HG03442 (cell line): ENCODE data around the gene CNKSR3.
"Not testable (repeated sequence)": the region's sequence is repeated elsewhere in the genome, so short reads cannot be mapped to it uniquely, and the experiment has no call there.

Source experiments
- ATAC-seq: cut with Tn5 transposase; IDR thresholded peaks from one replicate; pipeline ENCODE4 v1.9.1; 2021; ENCODE audit warnings: mild to moderate bottlenecking, moderate library complexity; ENCODE audit not compliant: unreplicated experiment

The CNKSR3 gene

GRCh38 chr6:154529957-154530356 is 19.5 kb upstream of the CNKSR3 start:
- no peak for ATAC-seq

- ATAC-seq = no peak
Measured at GRCh38 chr6:154528310-154528915, 17.9 kb upstream of the CNKSR3 start.

- ATAC-seq = no peak
Measured at GRCh38 chr6:154526996-154527395, 16.5 kb upstream of the CNKSR3 start.

- ATAC-seq = no peak
Measured at GRCh38 chr6:154522576-154522975, 12.1 kb upstream of the CNKSR3 start.

GRCh38 chr6:154521412-154521811 is 10.9 kb upstream of the CNKSR3 start:
- ATAC-seq = no peak

GRCh38 chr6:154520280-154520679 is 9.8 kb upstream of the CNKSR3 start:
- ATAC-seq = no peak

- ATAC-seq = no peak
Measured at GRCh38 chr6:154518396-154518795, 7.9 kb upstream of the CNKSR3 start.

- no peak for ATAC-seq
Measured at GRCh38 chr6:154516276-154516675, 5.8 kb upstream of the CNKSR3 start.

GRCh38 chr6:154515826-154516225 is 5.3 kb upstream of the CNKSR3 start:
- no peak for ATAC-seq

- not testable (repeated sequence) for ATAC-seq
Measured at GRCh38 chr6:154515076-154515475, 4.6 kb upstream of the CNKSR3 start.

- no peak for ATAC-seq
Measured at GRCh38 chr6:154514481-154514880, 4.0 kb upstream of the CNKSR3 start.

- no peak for ATAC-seq
Measured at GRCh38 chr6:154513601-154514320, 3.3 kb upstream of the CNKSR3 start.

- no peak for ATAC-seq
Measured at GRCh38 chr6:154512201-154512600, 1.7 kb upstream of the CNKSR3 start.

GRCh38 chr6:154511791-154512190 is 1.3 kb upstream of the CNKSR3 start:
- no peak for ATAC-seq

GRCh38 chr6:154509421-154510143 is 903 bp downstream of the CNKSR3 start:
- peak; percentile 15 for ATAC-seq

- ATAC-seq = no peak
Measured at GRCh38 chr6:154508573-154509375, 1.7 kb downstream of the CNKSR3 start.

GRCh38 chr6:154506991-154507898 is 3.2 kb downstream of the CNKSR3 start:
- ATAC-seq = no peak

- ATAC-seq = no peak
Measured at GRCh38 chr6:154506582-154506981, 3.9 kb downstream of the CNKSR3 start.

- ATAC-seq = no peak
Measured at GRCh38 chr6:154506108-154506507, 4.4 kb downstream of the CNKSR3 start.

- no peak for ATAC-seq
Measured at GRCh38 chr6:154504865-154505449, 5.5 kb downstream of the CNKSR3 start.
